WERI-Rb-1 (cell line): ENCODE measurements around the gene ILKAP.
"Not testable (repeated sequence)": the region's sequence is repeated elsewhere in the genome, so short reads cannot be mapped to it uniquely, and the experiment has no call there.

ENCODE experiments used
- DNase-seq: peaks from one replicate; pipeline ENCODE4 v3.0.0-alpha.2; 2020
- H3K27ac ChIP-seq: fragments of 250-450 bp; sonication (Bioruptor Pico); 2 replicates; pipeline ENCODE4 v1.5.1; 2020; ENCODE audit warnings: mild to moderate bottlenecking, moderate library complexity
- H3K27me3 ChIP-seq: fragments of 250-450 bp; sonication (Bioruptor Pico); 2 replicates; pipeline ENCODE4 v1.5.1; 2021; ENCODE audit warnings: mild to moderate bottlenecking, low read depth, moderate library complexity; ENCODE audit not compliant: insufficient read depth, severe bottlenecking
- H3K36me3 ChIP-seq: fragments of 250-450 bp; sonication (Bioruptor Pico); 2 replicates; pipeline ENCODE4 v1.5.1; 2020; ENCODE audit warnings: mild to moderate bottlenecking, moderate library complexity
- H3K4me3 ChIP-seq: 2 replicates; pipeline ENCODE4 v1.5.1; 2011; ENCODE audit warnings: low read depth, mild to moderate bottlenecking, control low read depth, low read length
- H3K9me3 ChIP-seq: fragments of 250-450 bp; sonication (Bioruptor Pico); 2 replicates; pipeline ENCODE4 v1.5.1; 2021; ENCODE audit warnings: mild to moderate bottlenecking, moderate library complexity; ENCODE audit not compliant: severe bottlenecking
- TF ChIP-seq, protein P1 (sequence below): IDR thresholded peaks from 2 replicates; pipeline ENCODE4 v1.5.1; 2011; ENCODE audit warnings: low read depth, mild to moderate bottlenecking, control low read depth, inconsistent platforms, low read length

The ILKAP gene

DNA sequence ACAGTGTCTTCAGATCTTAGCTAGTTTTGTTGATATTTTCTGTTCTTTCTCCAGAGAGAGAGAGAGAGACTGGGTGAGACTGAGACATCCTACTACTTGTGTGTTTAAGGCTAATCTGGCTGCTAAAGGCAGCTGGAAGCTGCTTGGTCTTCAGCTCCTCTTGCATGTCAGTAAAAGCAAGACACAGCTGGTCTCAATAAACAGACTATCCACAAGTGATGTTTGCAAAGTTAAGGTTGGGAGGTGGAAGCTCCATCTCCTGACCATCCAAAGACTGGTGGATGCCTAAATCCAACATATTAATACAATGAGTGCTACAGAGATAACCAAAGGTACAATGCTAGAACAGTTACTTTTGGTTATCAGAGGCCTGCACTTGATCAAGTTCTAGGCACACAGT, 26.9 kb downstream of the ILKAP start:
- H3K4me3 ChIP-seq: no peak overlapping the region
- H3K36me3 ChIP-seq: peaks cover 92% of the 10 kb centered on the region
- no peaks in the 10 kb centered on the region for H3K9me3 ChIP-seq
- no peaks in the 10 kb centered on the region for H3K27me3 ChIP-seq
- no peak for DNase-seq
- no peak overlapping the region for H3K27ac ChIP-seq
- TF ChIP-seq, protein P1, sequence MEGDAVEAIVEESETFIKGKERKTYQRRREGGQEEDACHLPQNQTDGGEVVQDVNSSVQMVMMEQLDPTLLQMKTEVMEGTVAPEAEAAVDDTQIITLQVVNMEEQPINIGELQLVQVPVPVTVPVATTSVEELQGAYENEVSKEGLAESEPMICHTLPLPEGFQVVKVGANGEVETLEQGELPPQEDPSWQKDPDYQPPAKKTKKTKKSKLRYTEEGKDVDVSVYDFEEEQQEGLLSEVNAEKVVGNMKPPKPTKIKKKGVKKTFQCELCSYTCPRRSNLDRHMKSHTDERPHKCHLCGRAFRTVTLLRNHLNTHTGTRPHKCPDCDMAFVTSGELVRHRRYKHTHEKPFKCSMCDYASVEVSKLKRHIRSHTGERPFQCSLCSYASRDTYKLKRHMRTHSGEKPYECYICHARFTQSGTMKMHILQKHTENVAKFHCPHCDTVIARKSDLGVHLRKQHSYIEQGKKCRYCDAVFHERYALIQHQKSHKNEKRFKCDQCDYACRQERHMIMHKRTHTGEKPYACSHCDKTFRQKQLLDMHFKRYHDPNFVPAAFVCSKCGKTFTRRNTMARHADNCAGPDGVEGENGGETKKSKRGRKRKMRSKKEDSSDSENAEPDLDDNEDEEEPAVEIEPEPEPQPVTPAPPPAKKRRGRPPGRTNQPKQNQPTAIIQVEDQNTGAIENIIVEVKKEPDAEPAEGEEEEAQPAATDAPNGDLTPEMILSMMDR: no peak

DNA sequence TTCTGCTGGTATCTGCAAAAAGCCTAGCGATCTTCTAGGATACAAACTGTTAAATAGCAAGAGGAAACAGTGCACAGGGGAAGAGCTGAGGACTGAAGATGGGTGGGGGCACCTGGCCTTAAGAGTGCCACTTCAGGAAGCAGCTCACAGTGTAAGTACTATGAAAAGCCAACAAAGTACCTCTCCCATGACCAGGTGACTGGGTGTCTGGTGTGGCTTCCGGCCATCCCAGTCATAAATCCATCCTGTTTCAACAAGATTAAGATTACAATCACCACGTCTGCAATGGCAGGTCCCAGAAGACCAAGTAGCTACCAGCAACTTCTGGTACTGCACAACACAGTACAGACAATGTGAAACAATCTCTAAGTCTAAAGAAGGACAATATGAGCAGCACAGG, 28.8 kb downstream of the ILKAP start:
- TF ChIP-seq, protein P1: no peak
- Histone ChIP-seq H3K27me3 (no peaks in the 10 kb centered on the region), H3K27ac (no peak overlapping the region; the same call in 1 of the 2 replicates), H3K4me3 (no peak overlapping the region), H3K36me3 (peaks cover 93% of the 10 kb centered on the region), H3K9me3 (no peaks in the 10 kb centered on the region)
- DNase-seq: no peak

GRCh38 chr2:238174291-238174690, 29.2 kb downstream of the ILKAP start:
- no peak overlapping the region for H3K4me3 ChIP-seq
- H3K36me3 ChIP-seq: peaks cover 93% of the 10 kb centered on the region
- H3K9me3 ChIP-seq: no peaks in the 10 kb centered on the region
- TF ChIP-seq, protein P1: no peak
- no peak for DNase-seq
- no peak overlapping the region; the same call in 1 of the 2 replicates for H3K27ac ChIP-seq
- H3K27me3 ChIP-seq: no peaks in the 10 kb centered on the region

DNA sequence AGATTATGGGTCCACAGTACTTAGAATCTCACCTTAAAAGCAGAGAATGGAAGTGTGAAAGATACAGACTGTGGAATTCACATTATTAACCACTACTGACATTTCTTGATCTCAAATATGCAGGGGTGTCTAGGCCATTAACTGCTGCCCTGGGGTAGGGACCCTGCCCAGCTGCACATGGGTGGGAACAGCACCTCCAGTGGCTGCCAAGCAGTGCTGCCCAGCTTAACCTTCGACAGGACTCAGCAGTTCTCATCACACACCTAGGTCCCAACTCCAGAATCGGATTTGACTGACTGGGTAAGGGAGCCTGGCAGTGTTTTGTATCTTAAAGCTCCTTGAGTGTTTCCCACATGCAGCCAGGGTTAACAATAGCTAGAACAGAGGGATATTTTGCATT, 29.8 kb downstream of the ILKAP start:
- no peak for DNase-seq
- Histone ChIP-seq H3K36me3 (peaks cover 92% of the 10 kb centered on the region), H3K4me3 (no peak overlapping the region), H3K27me3 (no peaks in the 10 kb centered on the region), H3K9me3 (no peaks in the 10 kb centered on the region), H3K27ac (no peak overlapping the region)
- TF ChIP-seq, protein P1: peak; percentile 67

DNA sequence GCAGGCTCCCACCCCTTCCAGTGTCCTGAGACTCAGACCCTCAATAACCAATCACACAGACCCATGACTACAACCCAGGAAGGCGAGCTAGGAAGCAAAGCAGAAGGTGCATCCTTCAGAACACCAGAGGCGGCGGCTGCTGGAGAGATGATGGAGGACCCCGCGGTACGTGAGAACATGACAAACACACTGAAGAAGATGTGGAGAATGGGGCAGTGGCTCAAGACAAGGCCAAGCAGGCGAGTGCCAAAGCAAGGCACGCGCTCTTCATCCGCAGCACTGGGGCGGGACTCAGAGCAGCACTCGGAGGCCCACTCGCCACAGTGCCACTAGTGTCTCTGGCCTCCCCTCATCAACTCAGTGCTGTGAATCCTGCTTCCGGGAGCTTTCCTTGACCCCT, 31.1 kb downstream of the ILKAP start:
- Histone ChIP-seq H3K27ac (no peak overlapping the region), H3K27me3 (no peaks in the 10 kb centered on the region), H3K36me3 (peaks cover 91% of the 10 kb centered on the region), H3K4me3 (no peak overlapping the region), H3K9me3 (no peaks in the 10 kb centered on the region)
- TF ChIP-seq, protein P1: no peak
- no peak for DNase-seq

DNA sequence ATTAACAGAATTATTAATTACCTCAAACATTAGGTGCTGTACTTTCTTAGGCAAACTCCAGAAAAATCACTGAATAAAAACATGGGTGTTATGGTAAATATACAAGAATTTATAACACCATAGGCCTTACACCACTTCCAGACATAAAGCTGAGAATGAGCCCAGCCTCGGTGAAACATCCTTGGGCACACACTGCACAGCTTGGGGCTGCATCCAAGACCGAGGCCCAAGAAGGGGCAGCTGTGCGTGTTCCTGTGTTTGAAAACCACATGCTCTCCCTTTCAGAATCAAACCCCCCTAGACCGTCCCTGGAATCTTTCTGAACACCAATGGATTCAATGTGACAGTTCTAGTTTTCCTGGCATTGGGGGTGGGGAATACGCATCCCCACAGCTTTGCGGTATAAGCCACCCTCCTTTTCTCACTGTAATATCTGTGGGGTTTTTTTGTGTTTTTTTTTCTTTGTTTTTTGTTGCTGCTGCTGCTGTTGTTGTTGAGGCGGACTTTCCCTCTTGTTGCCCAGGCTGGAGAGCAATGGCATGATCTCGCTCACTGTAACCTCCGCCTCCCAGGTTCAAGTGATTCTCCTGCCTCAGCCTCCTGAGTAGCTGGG, 31.8 kb downstream of the ILKAP start:
- H3K9me3 ChIP-seq: no peaks in the 10 kb centered on the region
- H3K27ac ChIP-seq: no peak overlapping the region
- H3K27me3 ChIP-seq: no peaks in the 10 kb centered on the region
- no peak overlapping the region for H3K4me3 ChIP-seq
- H3K36me3 ChIP-seq: peaks cover 84% of the 10 kb centered on the region
- TF ChIP-seq, protein P1: no peak
- DNase-seq: no peak

DNA sequence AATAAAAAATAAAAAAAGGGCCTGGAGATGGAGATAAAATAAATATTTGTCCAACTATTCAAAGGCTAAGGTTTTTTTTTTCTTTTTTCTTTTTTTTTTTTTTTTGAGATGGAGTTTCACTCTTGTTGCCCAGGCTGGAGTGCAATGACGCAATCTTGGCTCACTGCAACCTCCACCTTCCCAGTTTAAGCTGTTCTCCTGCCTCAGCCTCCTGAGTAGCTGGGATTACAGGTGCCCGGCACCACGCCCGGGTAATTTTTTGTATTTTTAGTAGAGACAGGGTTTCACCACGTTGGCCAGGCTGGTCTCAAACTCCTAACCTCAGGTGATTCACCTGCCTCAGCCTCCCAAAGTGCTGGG, 32.4 kb downstream of the ILKAP start:
- not testable (repeated sequence) for H3K27ac ChIP-seq

More for the DNA sequence above, 32.4 kb downstream of the ILKAP start:
- not testable (repeated sequence) for DNase-seq, H3K4me3 ChIP-seq, H3K9me3 ChIP-seq, H3K27me3 ChIP-seq
- H3K36me3 ChIP-seq: peaks cover 80% of the 10 kb centered on the region
